Loucy (cell line): Measurements from ENCODE around the gene EZH2.

Experiments used
- CTCF ChIP-seq: fragments of 200-600 bp; sonication (generic); conservative IDR thresholded peaks from 2 replicates; pipeline ENCODE4 v1.5.1; 2014; ENCODE audit warnings: mild to moderate bottlenecking, antibody characterized with exemption, low read length
- EZH2phosphoT487 ChIP-seq: fragments of 200-600 bp; IDR thresholded peaks from 2 replicates; pipeline ENCODE4 v1.6.1; 2018; ENCODE audit warnings: antibody characterized with exemption, mild to moderate bottlenecking, moderate library complexity, borderline replicate concordance

- no peak for TF ChIP-seq CTCF
- TF ChIP-seq EZH2phosphoT487, result no peak
Measured at GRCh38 chr7:148814922-148815559, 69.0 kb downstream of the EZH2 start.
